Lung microvascular endothelial cell (primary cell): ENCODE results near the gene FOCAD. TPM values are rescaled to one million over a fixed set of nuclear protein-coding genes. Genes with fewer than 3 reads are reported as not detected.

ENCODE experiments used
- DNase-seq, 2 donors: peaks; one replicate each; pipeline versions ENCODE4 v3.0.0 to v3.0.0-alpha.2; 2010; ENCODE audit warnings: low read depth in 2 of 2
- total RNA-seq: library from RNA; depleted of rRNA; stranded (reverse); fragments of >200 nt; gene quantifications from 2 replicates; pipeline ENCODE4 v1.2.1, GENCODE V29; 2014

FOCAD gene
- total RNA-seq, 1 donor from 2014 or later: 102 TPM

GRCh38 chr9:20788526-20789451, 104.7 kb downstream of the FOCAD start:
- peak; percentile 78 to 84 for DNase-seq

GRCh38 chr9:20790721-20791120, 106.7 kb downstream of the FOCAD start:
- no peak for DNase-seq

GRCh38 chr9:20791682-20792081, 107.6 kb downstream of the FOCAD start:
- no peak for DNase-seq

- DNase-seq: no peak
Observed at GRCh38 chr9:20804489-20805250, 120.6 kb downstream of the FOCAD start.

GRCh38 chr9:20805766-20806165, 121.7 kb downstream of the FOCAD start:
- DNase-seq: no peak

- no peak for DNase-seq
Observed at GRCh38 chr9:20808002-20808401, 123.9 kb downstream of the FOCAD start.

GRCh38 chr9:20811872-20812271, 127.8 kb downstream of the FOCAD start:
- DNase-seq: no peak

GRCh38 chr9:20815923-20816703, 132.1 kb downstream of the FOCAD start:
- DNase-seq: peak in 1 of 2 donors; percentile 12

- no peak for DNase-seq
Observed at GRCh38 chr9:20823051-20823450, 139.0 kb downstream of the FOCAD start.

GRCh38 chr9:20831028-20831427, 147.0 kb downstream of the FOCAD start:
- peak in 1 of 2 donors; percentile 33 for DNase-seq

- no peak for DNase-seq
Observed at GRCh38 chr9:20832775-20833174, 148.7 kb downstream of the FOCAD start.

GRCh38 chr9:20835377-20836286, 151.6 kb downstream of the FOCAD start:
- peak in 1 of 2 donors; percentile 24 for DNase-seq

GRCh38 chr9:20837166-20837565, 153.1 kb downstream of the FOCAD start:
- no peak for DNase-seq

- DNase-seq: no peak
Observed at GRCh38 chr9:20838218-20838617, 154.2 kb downstream of the FOCAD start.

- DNase-seq: no peak
Observed at GRCh38 chr9:20844916-20845315, 160.9 kb downstream of the FOCAD start.

- no peak for DNase-seq
Observed at GRCh38 chr9:20848490-20848889, 164.4 kb downstream of the FOCAD start.

GRCh38 chr9:20853866-20854265, 169.8 kb downstream of the FOCAD start:
- peak in 1 of 2 donors; percentile 7 for DNase-seq

GRCh38 chr9:20854444-20854843, 170.4 kb downstream of the FOCAD start:
- DNase-seq: peak in 1 of 2 donors; percentile 63

- no peak for DNase-seq
Observed at GRCh38 chr9:20863945-20864344, 179.9 kb downstream of the FOCAD start.

- no peak for DNase-seq
Observed at GRCh38 chr9:20865347-20865746, 181.3 kb downstream of the FOCAD start.

- DNase-seq: no peak
Observed at GRCh38 chr9:20870115-20870514, 186.1 kb downstream of the FOCAD start.
